ENCODE results near the gene FOSL2.

Gene FOSL2

GRCh38 chr2:28434600-28434989 is 41.9 kb downstream of the FOSL2 start:
- DNase-seq: no peak

- DNase-seq: peak; percentile 37
Measured at GRCh38 chr2:28435241-28435640, 42.6 kb downstream of the FOSL2 start.

DNA sequence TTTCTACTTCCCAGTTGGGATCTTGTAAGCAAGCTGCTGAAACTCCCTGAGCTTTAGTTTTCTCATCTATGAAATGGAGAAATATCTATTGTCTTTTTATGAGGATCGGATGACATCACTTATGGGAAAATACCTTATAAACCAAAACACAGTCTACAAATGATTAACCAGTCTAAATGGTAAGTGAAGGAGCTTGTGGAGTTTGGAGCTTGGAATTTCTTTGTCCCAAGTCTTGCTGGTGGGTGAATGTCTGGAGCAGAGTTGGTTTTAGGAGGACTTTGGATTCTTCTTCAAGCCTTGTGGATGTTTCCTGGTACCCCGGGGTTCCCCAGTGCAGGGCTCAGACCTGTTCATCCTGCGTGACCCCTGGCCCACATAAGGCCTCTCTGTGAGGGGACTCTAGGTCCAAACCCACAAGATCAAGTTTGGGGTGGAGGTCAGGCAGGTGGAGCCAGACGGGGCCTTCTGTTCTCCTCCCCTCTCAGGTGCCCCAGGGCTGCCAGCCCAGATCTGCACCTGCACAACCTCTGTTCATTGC is 43.2 kb downstream of the FOSL2 start:
- DNase-seq: no peak

- DNase-seq: no peak
Measured at GRCh38 chr2:28436525-28437051, 43.9 kb downstream of the FOSL2 start.

DNA sequence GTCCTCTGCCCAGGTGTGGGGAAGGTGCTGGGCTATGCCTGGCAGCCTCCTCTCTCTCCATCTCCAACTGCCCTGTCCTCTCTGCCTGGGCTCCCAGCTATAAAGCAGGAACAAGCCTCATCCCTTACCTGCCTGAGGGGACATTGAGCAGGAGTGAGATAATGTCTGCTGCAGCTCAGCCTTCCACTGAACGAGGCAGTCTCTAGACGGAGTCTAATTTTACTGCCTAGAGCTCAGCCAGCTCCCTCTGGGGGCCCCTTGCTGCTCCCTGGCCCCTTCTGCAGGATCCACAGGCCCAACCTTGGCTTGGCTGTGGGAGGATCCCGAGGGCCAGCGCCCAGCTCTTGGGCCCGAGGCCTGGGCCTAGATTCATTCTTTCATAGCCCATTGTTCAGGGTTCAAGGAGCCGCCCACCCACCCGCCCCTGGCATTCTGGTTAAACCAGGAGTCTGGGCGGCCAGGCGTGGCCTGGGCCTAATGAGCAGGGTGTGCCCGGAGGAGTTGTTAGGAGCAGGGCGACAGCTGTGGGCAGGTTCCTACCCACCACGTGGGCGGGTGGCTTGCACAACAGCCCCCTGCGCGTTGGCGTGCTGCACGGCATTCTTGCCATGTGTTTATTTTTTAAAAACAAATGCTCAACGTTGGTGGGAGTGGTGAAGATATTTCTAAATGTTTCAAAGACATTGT is 44.6 kb downstream of the FOSL2 start:
- DNase-seq: no peak

- DNase-seq: no peak
Measured at GRCh38 chr2:28437918-28438317, 45.3 kb downstream of the FOSL2 start.

- DNase-seq: no peak
Measured at GRCh38 chr2:28438532-28439063, 45.9 kb downstream of the FOSL2 start.

GRCh38 chr2:28439127-28439526 is 46.5 kb downstream of the FOSL2 start:
- DNase-seq: no peak

- DNase-seq: no peak
Measured at GRCh38 chr2:28439763-28440162, 47.1 kb downstream of the FOSL2 start.

GRCh38 chr2:28442328-28442727 is 49.7 kb downstream of the FOSL2 start:
- no peak for DNase-seq

GRCh38 chr2:28444956-28445355 is 52.3 kb downstream of the FOSL2 start:
- no peak for DNase-seq

DNA sequence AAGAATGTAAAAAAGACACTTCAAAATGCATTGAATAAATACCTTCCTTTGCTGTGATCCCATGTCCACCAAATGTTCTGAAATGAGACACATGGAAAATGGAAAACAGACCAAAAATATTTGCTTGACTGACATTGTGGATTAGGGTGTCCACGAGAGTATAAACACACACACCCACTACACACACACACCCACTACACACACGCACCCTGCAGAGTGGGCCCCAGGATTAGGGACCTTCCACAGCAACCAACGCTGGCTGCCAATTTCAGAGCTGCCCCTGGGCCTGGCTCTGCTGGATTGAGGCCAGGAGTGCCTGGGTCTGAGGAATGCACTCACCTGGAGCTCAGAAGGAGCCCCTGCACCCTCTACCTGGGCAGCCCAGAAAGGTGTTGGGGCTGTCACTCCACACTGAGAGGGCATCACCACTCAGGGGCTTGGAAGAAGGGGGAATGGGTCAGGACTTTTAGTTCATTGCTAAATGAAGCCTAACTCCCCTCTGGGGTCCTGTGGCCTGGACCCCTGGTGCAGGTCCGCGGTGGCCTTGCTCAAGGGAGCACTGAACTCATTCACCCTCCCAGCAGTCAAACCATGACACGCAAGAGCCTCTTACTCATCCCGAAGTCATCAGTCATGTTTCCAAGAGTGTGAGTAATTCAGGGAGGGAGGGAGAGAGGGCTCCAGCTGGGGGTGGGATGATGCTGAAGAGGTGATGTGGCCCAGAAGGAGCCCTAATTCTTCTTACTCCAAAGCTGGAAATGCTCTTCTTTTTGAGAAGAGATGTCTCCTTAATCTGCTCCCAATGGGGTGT is 53.0 kb downstream of the FOSL2 start:
- no peak for DNase-seq

DNA sequence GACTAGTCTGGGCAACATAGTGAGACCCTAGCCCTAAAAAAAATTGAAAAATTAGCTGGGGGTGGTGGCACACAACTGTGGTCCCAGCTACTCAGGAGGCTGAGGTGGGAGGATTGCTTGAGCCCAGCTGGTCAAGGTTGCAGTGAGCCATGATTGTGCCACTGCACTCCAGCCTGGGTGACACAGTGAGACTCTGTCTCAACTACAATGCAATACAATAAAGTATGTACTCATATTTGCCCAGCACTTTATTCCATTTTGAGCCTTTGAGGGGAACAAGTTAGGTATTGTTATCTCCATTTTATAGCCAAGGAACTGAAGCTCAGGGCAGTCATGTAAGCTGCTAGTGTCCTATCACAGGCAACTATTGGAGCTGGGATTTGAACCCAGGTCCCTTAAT is 53.9 kb downstream of the FOSL2 start:
- no peak for DNase-seq

DNA sequence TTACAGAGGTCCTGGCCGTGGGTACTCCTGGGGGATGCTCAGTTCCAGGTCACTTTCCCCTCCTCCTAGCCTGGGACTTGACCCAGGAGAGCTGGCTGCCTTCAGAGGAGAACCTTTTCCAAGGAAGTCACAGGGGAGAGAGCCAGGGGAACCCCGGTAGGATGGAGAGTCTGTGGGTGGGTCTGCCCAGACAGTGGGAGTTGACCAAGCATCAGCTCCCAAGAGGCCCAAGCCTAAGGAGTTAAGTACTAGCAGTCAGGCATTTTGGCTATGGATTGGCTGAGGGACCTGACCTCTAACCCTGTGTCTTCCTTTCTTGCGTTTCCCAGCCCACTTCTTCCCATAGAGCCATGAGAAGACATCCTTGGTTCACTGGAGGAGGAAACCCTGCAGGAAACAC is 54.4 kb downstream of the FOSL2 start:
- no peak for DNase-seq

DNA sequence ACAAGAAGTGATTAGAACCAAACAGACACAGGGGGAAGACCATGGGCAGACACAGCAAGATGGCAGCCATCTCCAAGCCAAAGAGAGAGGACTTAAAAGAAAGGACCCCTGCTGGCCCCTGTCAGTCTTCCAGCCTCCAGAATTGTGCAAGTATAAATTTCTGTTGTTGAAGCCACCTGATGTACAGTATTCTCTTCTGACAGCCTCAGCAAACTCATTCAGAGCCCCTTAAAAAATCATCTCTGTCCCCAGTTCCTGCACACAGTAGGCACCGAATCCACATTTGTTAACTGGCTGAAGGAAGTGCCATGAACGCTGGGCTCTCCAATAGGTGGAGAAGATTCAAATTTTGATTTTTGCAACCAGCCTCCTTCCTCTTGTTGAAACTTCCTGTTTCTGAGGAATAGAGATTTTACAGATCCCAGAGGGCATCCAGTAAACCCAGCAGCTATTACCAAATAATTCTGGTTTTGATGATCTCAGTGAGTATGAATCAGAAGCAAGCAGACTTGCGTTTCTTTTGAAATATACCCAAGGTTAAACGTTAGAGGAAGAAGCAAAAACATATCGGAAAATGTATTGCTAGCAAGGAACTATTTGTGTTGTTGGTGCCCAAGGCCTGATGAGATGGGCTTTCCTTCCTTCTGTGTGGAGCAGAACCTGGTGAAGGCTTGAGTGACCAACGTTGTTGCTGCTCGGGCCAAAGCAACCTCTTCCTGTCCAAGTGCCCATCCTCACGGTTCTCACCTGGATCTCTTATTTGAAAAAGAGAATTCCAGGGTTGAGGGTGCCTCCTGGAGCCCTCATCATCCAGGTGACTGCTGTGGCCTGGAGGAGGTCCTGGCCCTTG is 55.5 kb downstream of the FOSL2 start:
- DNase-seq: no peak

DNA sequence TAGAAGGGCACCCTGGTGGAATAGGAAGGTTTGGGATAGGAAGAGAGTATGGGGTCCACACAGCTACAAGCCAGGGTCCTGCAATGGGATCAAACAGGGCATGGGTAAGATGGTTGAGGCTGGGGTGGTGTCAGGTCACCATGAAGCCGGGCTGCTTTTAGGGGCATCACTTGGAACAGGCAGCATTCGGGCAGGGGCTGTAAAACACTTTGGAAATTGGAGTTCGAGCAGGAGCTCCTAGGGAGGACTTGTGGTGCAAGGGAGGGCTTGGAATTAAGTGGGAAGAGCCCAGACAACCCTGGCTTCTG is 56.1 kb downstream of the FOSL2 start:
- no peak for DNase-seq

GRCh38 chr2:28449126-28449487 is 56.4 kb downstream of the FOSL2 start:
- no peak for DNase-seq

GRCh38 chr2:28449488-28450395 is 57.1 kb downstream of the FOSL2 start:
- DNase-seq: no peak

GRCh38 chr2:28450901-28451565 is 58.4 kb downstream of the FOSL2 start:
- DNase-seq: no peak

GRCh38 chr2:28451793-28452533 is 59.3 kb downstream of the FOSL2 start:
- DNase-seq: no peak

All from GDM1 (cell line).